K562 (cell line): ENCODE measurements around the gene KLK1. TPM values are rescaled to one million over a fixed set of nuclear protein-coding genes. Genes with fewer than 3 reads are reported as not detected.

Experiments used
- ATAC-seq: fragments of 200-7000 bp; cut with Tn5 transposase; 3 replicates; pipeline ENCODE4 v1.9.1; 2020; ENCODE audit warnings: moderate library complexity
- BruUV-seq: library from RNA; stranded (reverse); fragments of 400-500 nt; replicated peaks from 2 replicates; lab custom pipeline; 2021; lab: Mats Ljungman, UMichigan
- CTCF ChIA-PET: fragments of 300-600 bp; formaldehyde crosslinking; extraction: SDS; loops from one replicate; lab custom pipeline; 2021; ENCODE audit warnings: low intra/inter-chr PET ratio; lab: Yijun Ruan, JAX
- POLR2A ChIA-PET: fragments of 300-600, 350-650 bp; sonication (Branson Sonifier 250); formaldehyde crosslinking; extraction: SDS; loops from one replicate; lab custom pipeline; 2021; ENCODE audit warnings: antibody characterized with exemption, inconsistent platforms; lab: Yijun Ruan, JAX
- DNase-seq, 4 experiments: peaks; one replicate each; pipeline versions ENCODE4 v3.0.0 to v3.0.0-alpha.2; 2011 to 2018; ENCODE audit warnings: low spot score in 3 of 4, mixed read lengths in 3 of 4; ENCODE audit errors: extremely low read depth in 1 of 4
- FAIRE-seq: peaks from 2 replicates; lab custom pipeline; 2011; peaks lifted over from hg19 to GRCh38; lab: Jason Lieb, UNC
- H2AFZ ChIP-seq: 2 replicates; pipeline ENCODE4 v1.6.0; 2011; ENCODE audit warnings: low read depth, low read length, control low read depth, inconsistent platforms
- H3K27ac ChIP-seq: fragments of 200-600 bp; 3 replicates; pipeline ENCODE4 v1.8.0; 2011; ENCODE audit warnings: low read depth, mild to moderate bottlenecking, control low read depth, inconsistent platforms, low read length, moderate library complexity, mixed read lengths; ENCODE audit errors: extremely low read depth
- H3K27me3 ChIP-seq, 2 experiments: fragments of 300-600 bp in 1 of 2; 2 replicates in 1 of 2; 3 replicates in 1 of 2; pipeline versions ENCODE4 v1.6.0 to v1.8.0; 2011; ENCODE audit warnings: inconsistent platforms in 2 of 2, low read length in 2 of 2, mild to moderate bottlenecking in 1 of 2, mixed read lengths in 1 of 2, moderate library complexity in 1 of 2; ENCODE audit not compliant: control insufficient read depth in 2 of 2, insufficient read depth in 2 of 2
- H3K36me3 ChIP-seq: fragments of 300-600 bp; 3 replicates; pipeline ENCODE4 v1.8.0; 2011; ENCODE audit warnings: mild to moderate bottlenecking, low read length, inconsistent platforms; ENCODE audit not compliant: control insufficient read depth, insufficient read depth
- H3K4me1 ChIP-seq, 2 experiments: fragments of 200-600 bp in 1 of 2; replicated peaks in 1 of 2; 2 replicates in 1 of 2; 3 replicates in 1 of 2; pipeline versions ENCODE4 v1.5.1 to v1.8.0; 2011; ENCODE audit warnings: inconsistent platforms in 2 of 2, low read length in 2 of 2, mild to moderate bottlenecking in 1 of 2, mixed read lengths in 1 of 2, moderate library complexity in 1 of 2; ENCODE audit not compliant: control insufficient read depth in 2 of 2, insufficient read depth in 2 of 2
- H3K4me2 ChIP-seq: 2 replicates; pipeline ENCODE4 v1.6.1; 2011; ENCODE audit warnings: low read length, control low read depth, inconsistent platforms, mixed read lengths; ENCODE audit not compliant: insufficient read depth
- H3K4me3 ChIP-seq: fragments of 200-600 bp; sonication (generic), shearing (Covaris generic); 2 replicates; pipeline ENCODE4 v1.5.1; 2016; ENCODE audit warnings: control low read depth, inconsistent platforms
- H3K79me2 ChIP-seq: fragments of 200-600 bp; 3 replicates; pipeline ENCODE4 v1.8.0; 2011; ENCODE audit warnings: low read length, inconsistent platforms; ENCODE audit not compliant: control insufficient read depth, insufficient read depth
- H3K9ac ChIP-seq, 2 experiments: 2 replicates each; pipeline versions ENCODE4 v1.6.0 to v1.6.1; 2011; ENCODE audit warnings: low read depth in 2 of 2, low read length in 2 of 2, control low read depth in 1 of 2, inconsistent platforms in 1 of 2, mild to moderate bottlenecking in 1 of 2, mixed read lengths in 1 of 2; ENCODE audit not compliant: insufficient read depth in 1 of 2
- H3K9me1 ChIP-seq: one replicate; pipeline ENCODE4 v1.6.0; 2011; ENCODE audit warnings: inconsistent platforms, mild to moderate bottlenecking, low read length, moderate library complexity; ENCODE audit not compliant: control insufficient read depth, insufficient read depth
- H3K9me3 ChIP-seq: replicated peaks from 2 replicates; pipeline ENCODE4 v1.5.1; 2011; ENCODE audit warnings: low read depth, low read length, inconsistent platforms; ENCODE audit not compliant: control insufficient read depth, insufficient read depth
- H4K20me1 ChIP-seq: replicated peaks from 2 replicates; pipeline ENCODE4 v1.6.1; 2011; ENCODE audit warnings: low read length, inconsistent platforms, mixed read lengths; ENCODE audit not compliant: control insufficient read depth, insufficient read depth
- GATAD2A ChIP-seq: fragments of 450-650 bp; IDR thresholded peaks from 2 replicates; pipeline ENCODE4 v1.6.1; 2017
- L3MBTL2 ChIP-seq: fragments of 450-650 bp; IDR thresholded peaks from 2 replicates; pipeline ENCODE4 v1.6.1; 2016; ENCODE audit warnings: mild to moderate bottlenecking, moderate library complexity
- RAD21 ChIP-seq, 2 experiments: fragments of 250-450 bp in 1 of 2; fragments of 450-650 bp in 1 of 2; sonication (Bioruptor Pico) in 1 of 2; formaldehyde crosslinking in 1 of 2; IDR thresholded peaks in 1 of 2; conservative IDR thresholded peaks in 1 of 2; 2 replicates each; pipeline versions ENCODE4 v1.4.0 to v1.8.0; 2020 to 2022; ENCODE audit warnings: mild to moderate bottlenecking in 2 of 2, moderate library complexity in 1 of 2
- ZKSCAN8 ChIP-seq: fragments of 200-800 bp; sonication (Bioruptor generic); IDR thresholded peaks from 2 replicates; pipeline ENCODE4 v1.6.1; 2016; ENCODE audit warnings: missing genetic modification characterization, missing compliant biosample characterization
- WGBS: fragments of 100-300 bp; shearing (Covaris generic); methylation state at CpG from one replicate; pipeline ENCODE4 v1.1.6; 2016; ENCODE audit warnings: low coverage, mixed read lengths; ENCODE audit not compliant: insufficient coverage; ENCODE audit errors: missing lambda C conversion rate; 5-methylcytosine and 5-hydroxymethylcytosine counted together
- in situ Hi-C: fragments of 300-500 bp; cut with MboI; formaldehyde crosslinking; loops from 4 replicates; pipeline ENCODE4 v1.15.0; 2018; ENCODE audit warnings: inconsistent platforms, mixed read lengths
- intact Hi-C: fragments of 100-400 bp; cut with micrococcal nuclease; formaldehyde crosslinking; loops from 2 replicates; pipeline ENCODE4 v1.14.2; 2022
- polyA plus RNA-seq, 8 experiments: library from polyadenylated mRNA; depleted of rRNA in 4 of 8; stranded (reverse) in 5 of 8; unstranded in 3 of 8; fragments of >200 nt; fragmentation: Nextera tagmentation in 2 of 8; fragmentation: Illumina TruSeq in 1 of 8; extraction: Ambion mirVana in 2 of 8; extraction: Trizol in 1 of 8; gene quantifications; 2 replicates each; pipeline versions ENCODE4 v1.2.1 to v1.2.3, GENCODE V29; 2011 to 2014; ENCODE audit warnings: inconsistent platforms in 1 of 8, missing spikeins in 1 of 8
- total RNA-seq, 7 experiments: library from RNA; depleted of rRNA in 6 of 7; stranded (reverse); fragments of >200 nt in 6 of 7; fragmentation: Illumina TruSeq in 2 of 7; extraction: Trizol in 2 of 7; gene quantifications; 2 replicates each; pipeline versions ENCODE4 v1.2.1 to v1.2.3, GENCODE V29; 2011 to 2021; ENCODE audit warnings: low replicate concordance in 1 of 7
- TF ChIP-seq, protein P1 (sequence below): fragments of 200-800 bp; sonication (Bioruptor generic); IDR thresholded peaks from 2 replicates; pipeline ENCODE4 v1.6.1; 2017; ENCODE audit warnings: missing genetic modification characterization, missing compliant biosample characterization
- TF ChIP-seq, protein P2 (sequence below), 3 experiments: IDR thresholded peaks in 2 of 3; conservative IDR thresholded peaks in 1 of 3; 2 replicates each; pipeline ENCODE4 v1.5.1; 2011 to 2012; ENCODE audit warnings: low read length in 3 of 3, mild to moderate bottlenecking in 3 of 3, control low read depth in 2 of 3, improper control_type of control experiment in 1 of 3, inconsistent platforms in 1 of 3, low read depth in 1 of 3, mixed read lengths in 1 of 3, moderate library complexity in 1 of 3; ENCODE audit not compliant: insufficient read depth in 2 of 3

KLK1 gene
- total and polyA plus RNA-seq, 9 of the 15 experiments (the other 6 are each of a cell fraction or from before 2014, with no cell fraction given): 0.87 to 15.4 (median 9.1) TPM

DNA sequence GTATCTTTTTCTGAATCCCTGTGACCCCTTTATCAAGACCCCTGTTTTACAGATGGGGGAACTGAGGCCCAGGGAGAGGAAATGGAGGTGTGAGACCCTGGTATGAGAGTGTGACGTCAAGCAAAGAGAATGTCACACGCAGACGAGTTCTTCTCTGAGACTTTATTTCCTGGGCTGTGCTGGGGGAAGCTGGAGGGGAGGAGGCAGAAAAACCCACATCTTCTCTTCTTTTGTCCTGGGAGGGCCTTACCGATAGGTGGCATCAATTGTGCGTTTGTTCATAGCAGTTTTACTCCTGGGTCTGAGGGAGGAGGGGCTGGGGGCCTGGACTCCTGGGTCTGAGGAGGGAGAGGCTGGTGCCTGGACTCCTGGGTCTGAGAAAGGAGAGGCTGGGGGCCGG is 14.7 kb upstream of the KLK1 start:
- intact Hi-C loops (loop anchor here (5.0 kb wide), 1 partner anchor 36 kb away; no protein-coding TSS in a partner anchor), in situ Hi-C loops (no loop called here)
- BruUV-seq: no TSS peak
- Histone ChIP-seq H3K9me3 (no peaks in the 10 kb centered on the region), H3K27me3 (peaks cover 2 to 11% of the 10 kb centered on the region in 2 experiments; a peak in 2 of 5 replicates), H2AFZ (peak overlapping the region; percentile 19; the same call in 1 of the 2 replicates), H3K9me1 (no peaks in the 10 kb centered on the region), H3K4me1 (peaks cover 9 to 16% of the 10 kb centered on the region in 2 experiments; a peak in 4 of 5 replicates)
- peak; percentile 81 for FAIRE-seq
- CTCF ChIA-PET: interaction anchor here (0.5 kb wide), 1 partner anchor 8 kb away, joined by 3 read pairs; no protein-coding TSS in a partner anchor
- POLR2A ChIA-PET: interaction anchor here (0.6 kb wide), 1 partner anchor 34 kb away, joined by 5 read pairs; no protein-coding TSS in a partner anchor
- 4% methylated on average over 6 of the region's 6 CpGs for WGBS
- DNase-seq: peak in 3 of 4 experiments; percentile 26 to 53 (median 51)
- TF ChIP-seq L3MBTL2: peak; percentile 26; the same call in 1 of the 2 replicates
- TF ChIP-seq ZKSCAN8 (CRISPR knock-in tag): no peak
- TF ChIP-seq, protein P1, sequence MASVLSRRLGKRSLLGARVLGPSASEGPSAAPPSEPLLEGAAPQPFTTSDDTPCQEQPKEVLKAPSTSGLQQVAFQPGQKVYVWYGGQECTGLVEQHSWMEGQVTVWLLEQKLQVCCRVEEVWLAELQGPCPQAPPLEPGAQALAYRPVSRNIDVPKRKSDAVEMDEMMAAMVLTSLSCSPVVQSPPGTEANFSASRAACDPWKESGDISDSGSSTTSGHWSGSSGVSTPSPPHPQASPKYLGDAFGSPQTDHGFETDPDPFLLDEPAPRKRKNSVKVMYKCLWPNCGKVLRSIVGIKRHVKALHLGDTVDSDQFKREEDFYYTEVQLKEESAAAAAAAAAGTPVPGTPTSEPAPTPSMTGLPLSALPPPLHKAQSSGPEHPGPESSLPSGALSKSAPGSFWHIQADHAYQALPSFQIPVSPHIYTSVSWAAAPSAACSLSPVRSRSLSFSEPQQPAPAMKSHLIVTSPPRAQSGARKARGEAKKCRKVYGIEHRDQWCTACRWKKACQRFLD (CRISPR knock-in tag): no peak
- TF ChIP-seq RAD21 (CRISPR knock-in tag; conservative IDR thresholded peaks at IDR 0.05 in 1 of 2, IDR thresholded peaks at IDR 0.05 in 1 of 2): peak in 1 of 2 experiments; percentile 27; a peak in 1 of 4 replicates
- 0 out of 2 replicates have a peak, but pooled peaks have one; percentile 50 for TF ChIP-seq GATAD2A
- TF ChIP-seq, protein P2, sequence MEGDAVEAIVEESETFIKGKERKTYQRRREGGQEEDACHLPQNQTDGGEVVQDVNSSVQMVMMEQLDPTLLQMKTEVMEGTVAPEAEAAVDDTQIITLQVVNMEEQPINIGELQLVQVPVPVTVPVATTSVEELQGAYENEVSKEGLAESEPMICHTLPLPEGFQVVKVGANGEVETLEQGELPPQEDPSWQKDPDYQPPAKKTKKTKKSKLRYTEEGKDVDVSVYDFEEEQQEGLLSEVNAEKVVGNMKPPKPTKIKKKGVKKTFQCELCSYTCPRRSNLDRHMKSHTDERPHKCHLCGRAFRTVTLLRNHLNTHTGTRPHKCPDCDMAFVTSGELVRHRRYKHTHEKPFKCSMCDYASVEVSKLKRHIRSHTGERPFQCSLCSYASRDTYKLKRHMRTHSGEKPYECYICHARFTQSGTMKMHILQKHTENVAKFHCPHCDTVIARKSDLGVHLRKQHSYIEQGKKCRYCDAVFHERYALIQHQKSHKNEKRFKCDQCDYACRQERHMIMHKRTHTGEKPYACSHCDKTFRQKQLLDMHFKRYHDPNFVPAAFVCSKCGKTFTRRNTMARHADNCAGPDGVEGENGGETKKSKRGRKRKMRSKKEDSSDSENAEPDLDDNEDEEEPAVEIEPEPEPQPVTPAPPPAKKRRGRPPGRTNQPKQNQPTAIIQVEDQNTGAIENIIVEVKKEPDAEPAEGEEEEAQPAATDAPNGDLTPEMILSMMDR (IDR thresholded peaks at IDR 0.05 in 2 of 3, conservative IDR thresholded peaks at IDR 0.05 in 1 of 3; ENCODE audit: insufficient read depth in 2 of 3, low read depth in 1 of 3, low read length in 3 of 3): peak; percentile 46 to 52 (median 52); a peak in 5 of 6 replicates
- TF ChIP-seq, all 486 proteins: peak for 4
- H3K4me2 ChIP-seq: no peak overlapping the region
- ATAC-seq: peak; percentile 20; the same call in 2 of the 3 replicates
- no peaks in the 10 kb centered on the region for H4K20me1 ChIP-seq
- no peaks in the 10 kb centered on the region for H3K79me2 ChIP-seq
- no peak overlapping the region for H3K27ac ChIP-seq
- H3K4me3 ChIP-seq: no peak overlapping the region
- H3K9ac ChIP-seq: no peak overlapping the region; a peak in 1 of 4 replicates
- no peaks in the 10 kb centered on the region for H3K36me3 ChIP-seq
